HG03196 (cell line): ENCODE data around the gene RELN.
"Not testable (repeated sequence)": the region's sequence is repeated elsewhere in the genome, so short reads cannot be mapped to it uniquely, and the experiment has no call there.

Source experiments
- ATAC-seq: cut with Tn5 transposase; IDR thresholded peaks from one replicate; pipeline ENCODE4 v1.9.1; 2021; ENCODE audit not compliant: unreplicated experiment

The RELN gene

DNA sequence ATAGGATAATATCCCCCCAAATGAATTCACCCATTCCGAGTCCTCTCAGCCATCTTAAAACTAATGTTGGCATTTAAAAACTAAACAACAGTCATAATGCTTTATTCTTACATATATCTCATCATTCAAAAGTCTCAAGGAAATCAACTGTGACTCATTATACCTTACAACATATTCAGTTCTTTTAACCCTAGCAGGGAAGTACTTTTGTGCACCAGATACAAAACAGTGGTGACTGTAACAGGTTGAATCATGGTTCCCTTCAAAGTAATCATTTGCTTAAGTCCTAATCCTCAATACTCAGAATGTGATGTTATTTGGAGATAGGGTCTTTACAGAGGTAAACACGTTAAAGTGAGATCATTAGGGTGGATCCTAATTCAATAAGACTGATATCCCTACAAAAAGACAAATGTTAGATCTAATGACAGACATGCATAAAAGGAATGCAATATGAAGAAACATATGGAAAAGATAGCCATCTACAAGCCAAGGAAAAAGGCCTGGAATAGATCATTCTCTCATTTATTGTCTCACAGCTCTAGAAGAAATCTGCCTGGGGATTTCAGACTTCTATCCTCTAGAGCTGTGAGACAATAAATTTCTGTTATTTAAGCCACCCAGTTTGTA, 42.3 kb downstream of the RELN start:
- no peak for ATAC-seq

DNA sequence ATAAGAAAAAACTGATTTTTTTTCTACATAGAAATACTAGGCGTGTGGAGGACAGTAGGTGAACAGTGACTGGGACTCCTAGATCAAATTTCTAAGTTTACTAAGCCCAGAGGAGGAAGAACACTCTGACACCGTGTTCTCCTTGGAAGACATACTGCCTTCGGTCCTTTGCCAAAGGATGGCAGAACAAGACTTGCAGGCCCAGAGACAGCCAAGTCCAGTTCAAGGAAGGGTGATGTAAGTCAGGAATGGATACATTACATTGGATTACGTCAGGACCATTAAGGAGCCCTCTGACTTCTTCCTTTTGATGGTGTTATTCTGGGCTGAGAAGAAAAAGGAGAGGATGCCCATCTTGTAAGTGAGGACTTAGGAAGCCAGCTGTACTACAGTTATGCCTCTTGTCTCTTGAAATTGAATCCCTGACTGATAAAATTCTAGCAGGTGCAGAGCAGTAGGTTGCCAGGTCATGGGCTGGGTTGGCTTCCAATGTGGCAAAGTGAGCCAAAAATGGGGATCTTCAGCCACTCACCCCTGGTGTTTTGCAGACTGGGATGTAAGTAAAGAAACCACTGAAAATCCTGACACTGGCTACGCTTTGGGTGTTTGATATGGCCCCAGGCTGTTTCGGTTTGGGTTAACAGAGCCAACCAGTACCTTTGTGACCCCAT, 45.1 kb downstream of the RELN start:
- no peak for ATAC-seq

DNA sequence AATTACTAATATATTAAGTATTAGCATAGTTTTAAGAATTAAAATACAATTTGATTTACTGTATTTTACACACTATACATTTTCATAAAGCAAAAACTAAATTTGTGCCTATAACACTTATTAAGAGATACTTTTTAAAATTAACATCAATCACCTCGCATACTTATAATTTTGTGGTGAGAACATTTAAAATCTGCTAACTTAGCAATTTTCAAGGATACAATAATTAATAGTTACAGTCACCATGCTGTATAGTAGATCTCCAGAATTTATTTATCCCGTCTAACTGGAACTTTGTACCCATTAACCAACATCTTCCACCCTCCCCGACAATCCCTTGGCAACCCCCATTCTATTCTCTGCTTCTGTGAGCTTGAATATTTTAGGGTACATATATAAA, 47.5 kb downstream of the RELN start:
- ATAC-seq: no peak

GRCh38 chr7:103940382-103941268, 48.8 kb downstream of the RELN start:
- no peak for ATAC-seq

DNA sequence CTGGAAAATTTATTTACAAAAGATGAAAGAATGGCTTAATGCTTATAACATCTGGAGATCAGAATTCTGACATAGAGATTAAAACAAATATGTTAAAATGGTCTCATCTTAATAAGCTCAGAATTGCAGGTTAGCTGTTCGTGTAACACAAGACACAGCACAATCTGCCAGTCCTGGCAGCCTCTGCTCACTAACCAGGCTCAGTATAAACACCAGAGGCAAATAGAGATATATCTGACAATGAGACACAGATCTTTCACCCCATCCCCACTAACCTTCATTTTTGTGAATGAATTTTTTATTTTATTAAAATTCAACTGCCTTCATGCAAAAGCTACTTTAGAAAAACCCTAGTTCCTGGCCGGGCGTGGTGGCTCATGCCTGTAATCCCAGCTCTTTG, 51.8 kb downstream of the RELN start:
- no peak for ATAC-seq

DNA sequence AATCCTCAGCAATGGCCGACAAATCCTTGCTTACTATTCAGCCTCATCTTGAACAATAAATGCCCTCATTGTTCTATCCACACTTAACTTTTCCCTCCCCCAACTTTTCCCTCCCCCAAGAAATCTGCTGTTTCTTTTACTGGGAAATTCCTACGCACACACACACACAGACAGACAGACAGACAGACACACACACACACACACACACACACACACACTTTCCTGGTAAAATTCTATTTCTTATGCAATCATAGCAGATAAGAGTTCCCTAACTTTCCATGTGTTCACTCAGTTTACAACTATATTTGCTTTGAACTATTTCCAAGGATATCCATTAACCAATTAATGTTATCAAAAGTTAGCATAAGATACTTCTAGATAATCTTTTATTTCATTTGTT, 52.9 kb downstream of the RELN start:
- ATAC-seq: no peak

DNA sequence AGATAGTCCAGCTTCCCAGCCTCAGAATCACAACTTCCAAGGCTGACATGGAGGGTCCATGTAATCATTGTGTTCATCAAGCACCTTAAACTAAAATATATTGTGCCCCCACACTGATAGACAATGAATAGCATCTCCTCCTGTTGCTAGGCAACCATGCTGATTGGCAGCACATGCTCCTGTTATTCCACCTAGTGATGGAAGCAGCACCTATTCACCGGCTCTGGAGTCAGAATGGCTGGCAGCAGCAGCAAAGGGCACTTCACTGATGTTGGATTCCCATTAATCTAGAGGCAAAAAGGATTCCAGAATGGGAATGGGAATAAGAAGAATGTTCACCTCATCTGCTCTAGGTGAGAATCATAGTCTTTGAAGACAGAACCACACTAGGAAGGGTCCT, 55.0 kb downstream of the RELN start:
- ATAC-seq: no peak

- ATAC-seq: no peak
Observed at GRCh38 chr7:103932389-103932788, 57.1 kb downstream of the RELN start.

DNA sequence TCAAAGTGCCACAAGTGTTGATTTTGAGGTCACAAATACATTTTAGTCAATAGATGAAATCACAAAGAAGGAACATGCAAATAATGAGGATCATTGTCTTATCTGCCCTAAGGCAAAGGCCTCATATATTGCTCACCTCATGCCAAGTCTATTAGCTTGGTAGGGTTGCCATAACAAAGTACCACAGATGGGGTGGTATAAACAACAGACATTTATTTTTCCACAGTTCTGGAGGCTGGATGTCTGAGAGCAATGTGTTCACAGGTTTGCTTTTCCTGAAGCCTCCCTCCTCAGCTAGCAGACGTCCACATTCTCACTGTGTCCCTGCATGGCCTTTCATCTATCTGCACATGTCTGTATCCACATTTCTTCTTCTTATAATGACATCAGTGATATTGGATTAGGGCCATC, 59.6 kb downstream of the RELN start:
- ATAC-seq: no peak

DNA sequence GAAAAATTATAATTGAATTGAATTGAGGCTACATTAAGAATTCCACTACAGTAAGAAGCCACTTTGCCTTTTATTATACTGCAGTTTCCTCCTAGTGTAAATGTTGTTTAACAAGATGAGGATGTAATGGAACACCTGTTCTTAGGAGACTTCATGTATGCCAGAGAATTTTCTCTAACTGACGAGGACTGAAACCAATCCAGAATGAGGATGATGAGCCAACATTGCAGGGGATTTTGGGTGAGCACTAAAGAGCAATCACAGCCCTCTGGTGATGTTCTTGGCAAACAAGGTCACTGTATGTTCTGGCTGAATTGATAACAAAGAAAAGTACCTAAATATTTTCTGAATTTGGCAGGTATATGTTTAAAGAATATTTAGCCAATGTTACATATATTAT, 60.9 kb downstream of the RELN start:
- ATAC-seq: no peak

DNA sequence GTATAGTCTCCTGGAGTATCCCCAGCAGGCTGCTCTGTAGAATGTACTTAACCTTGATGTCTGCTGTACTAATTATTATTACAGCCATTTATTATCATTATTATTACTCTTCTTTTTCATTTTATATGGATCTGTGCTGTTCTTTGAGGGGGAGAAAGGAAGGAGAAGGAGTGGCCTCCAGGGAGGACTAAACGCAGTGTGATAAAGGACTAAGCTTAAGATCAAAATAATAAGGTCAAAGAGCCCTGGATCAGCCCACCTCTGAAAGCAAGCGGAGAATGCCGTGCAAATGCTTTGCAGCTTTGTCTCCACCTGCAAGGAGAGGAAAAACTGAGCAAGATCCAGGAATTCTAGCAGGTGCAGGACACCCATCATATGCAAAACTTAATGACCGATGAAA, 65.3 kb downstream of the RELN start:
- ATAC-seq: no peak

DNA sequence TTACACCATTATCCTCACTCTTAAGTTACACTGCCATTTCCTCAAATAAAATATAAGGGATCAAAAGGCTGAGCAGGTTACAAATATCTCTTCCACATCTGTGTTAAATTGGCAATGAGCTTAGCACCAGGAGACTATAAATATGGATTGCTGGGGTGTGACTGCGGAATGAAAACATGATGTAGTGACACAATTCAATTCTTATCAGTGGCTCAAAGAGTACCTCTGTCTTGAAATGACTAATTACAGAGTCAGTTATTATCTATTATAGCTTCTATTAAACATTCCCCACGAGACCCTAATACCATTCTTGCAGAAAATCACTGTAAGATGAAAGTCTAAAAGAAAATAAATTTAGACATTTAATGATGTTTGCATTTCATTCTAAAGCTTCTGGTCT, 67.1 kb downstream of the RELN start:
- no peak for ATAC-seq

DNA sequence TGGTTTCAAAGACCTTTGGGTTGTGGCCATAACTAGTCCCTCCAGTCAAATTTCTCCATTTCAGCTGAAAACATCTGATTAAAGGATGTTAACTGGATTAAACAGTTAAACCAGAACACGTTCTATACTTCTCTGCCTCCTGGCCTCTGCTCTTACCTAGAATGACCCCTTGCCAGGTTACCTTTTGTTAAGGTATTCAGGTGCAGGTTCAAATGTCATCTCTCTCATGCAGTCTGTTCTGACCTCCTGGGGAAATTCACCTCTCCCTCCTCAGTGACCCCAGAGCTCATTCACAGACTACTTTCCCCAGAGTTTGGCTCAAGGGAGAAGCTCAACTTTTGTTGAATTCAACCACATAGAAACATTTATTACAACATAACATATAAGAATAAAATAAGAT, 67.8 kb downstream of the RELN start:
- ATAC-seq: no peak

DNA sequence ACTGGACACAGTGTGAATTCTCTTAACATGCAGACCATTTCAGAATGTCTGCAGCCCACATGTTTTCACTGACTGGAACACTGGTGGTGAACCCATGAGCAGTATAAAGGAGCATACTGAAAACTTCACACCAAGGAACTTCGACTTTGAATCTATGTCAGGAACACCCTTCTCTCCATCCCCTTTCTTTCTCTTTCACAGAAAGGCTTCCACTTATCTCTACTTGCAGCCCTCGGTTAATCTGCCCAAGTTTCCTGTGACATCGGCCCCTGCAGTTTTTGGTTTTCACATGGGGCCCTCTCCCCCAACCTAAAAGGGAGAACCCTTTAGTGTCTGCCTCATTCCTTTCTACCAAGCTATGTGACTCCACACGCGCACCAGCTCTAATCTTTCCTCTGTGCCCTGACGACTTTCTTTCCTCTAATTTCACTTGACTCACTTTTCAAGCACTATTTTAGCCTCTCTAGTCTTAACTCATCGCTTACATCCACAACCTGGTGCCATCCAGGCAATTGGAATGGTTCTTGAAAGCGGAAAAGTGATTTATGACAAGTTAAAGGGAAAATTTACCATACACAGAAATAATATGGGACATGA, 70.1 kb downstream of the RELN start:
- no peak for ATAC-seq

DNA sequence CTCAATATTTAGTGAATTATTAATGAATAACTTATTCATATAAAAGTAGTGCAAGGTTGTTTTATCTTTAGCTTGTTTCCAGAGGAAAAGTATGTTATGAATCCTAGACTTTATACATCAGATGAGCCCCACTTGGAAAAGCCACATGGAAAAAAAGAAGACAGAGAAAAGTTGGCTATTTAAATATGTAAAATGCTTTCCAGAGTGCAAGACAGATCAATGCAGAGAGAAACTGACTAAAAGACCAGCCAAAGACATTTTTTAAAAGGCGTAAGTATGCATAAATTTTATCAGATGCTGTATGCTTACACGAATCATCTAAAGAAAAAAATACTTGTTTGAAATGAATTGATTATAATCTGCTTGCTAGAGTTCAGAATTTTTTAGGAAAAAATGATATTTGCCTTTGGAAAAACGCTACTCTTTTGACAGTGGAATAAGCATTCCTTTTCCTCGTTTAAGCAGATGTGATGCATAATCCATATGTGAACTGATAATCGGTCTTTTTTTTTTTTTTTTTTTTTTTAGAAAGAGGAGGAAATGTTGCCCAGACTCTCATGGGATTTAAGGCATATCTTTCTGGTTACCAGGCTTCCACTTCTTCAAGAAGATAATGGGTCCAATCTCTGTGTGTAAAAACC, 70.7 kb downstream of the RELN start:
- ATAC-seq: no peak

- no peak for ATAC-seq
Observed at GRCh38 chr7:103915680-103916357, 73.6 kb downstream of the RELN start.

DNA sequence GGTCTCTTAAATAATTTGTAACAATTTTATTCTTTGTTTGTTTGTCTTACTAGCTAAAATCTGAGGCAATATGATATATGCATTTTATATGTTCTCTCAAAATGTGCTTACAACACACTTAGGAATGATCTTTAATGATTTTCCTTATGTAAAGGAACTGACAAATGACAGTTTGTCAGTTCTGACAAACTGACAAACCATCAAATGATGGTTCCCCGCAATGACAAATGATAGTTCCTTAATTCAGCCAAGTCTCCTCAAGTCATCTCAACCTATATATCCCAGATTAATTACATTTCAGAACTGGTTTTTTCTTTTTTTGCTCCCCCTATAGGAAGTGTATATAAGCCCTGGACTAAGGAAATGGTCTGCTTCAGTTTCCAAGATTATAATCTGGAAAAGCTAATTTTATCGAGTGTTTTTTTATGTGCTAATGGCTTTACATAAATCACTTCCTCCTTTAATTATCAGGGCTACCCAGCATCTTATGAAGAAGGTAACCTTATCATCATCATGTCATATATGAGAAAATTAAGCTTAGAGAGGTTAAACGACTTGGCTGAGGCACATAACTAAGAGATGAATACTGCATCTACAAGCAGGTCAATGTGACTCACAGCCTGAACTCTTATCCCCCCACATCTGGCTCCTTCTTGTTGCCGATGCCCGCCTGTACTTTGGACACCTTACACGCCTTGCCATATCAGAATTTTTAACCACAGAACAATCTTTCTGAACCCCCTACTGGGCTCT, 75.1 kb downstream of the RELN start:
- ATAC-seq: no peak

GRCh38 chr7:103912891-103913605, 76.4 kb downstream of the RELN start:
- ATAC-seq: no peak

DNA sequence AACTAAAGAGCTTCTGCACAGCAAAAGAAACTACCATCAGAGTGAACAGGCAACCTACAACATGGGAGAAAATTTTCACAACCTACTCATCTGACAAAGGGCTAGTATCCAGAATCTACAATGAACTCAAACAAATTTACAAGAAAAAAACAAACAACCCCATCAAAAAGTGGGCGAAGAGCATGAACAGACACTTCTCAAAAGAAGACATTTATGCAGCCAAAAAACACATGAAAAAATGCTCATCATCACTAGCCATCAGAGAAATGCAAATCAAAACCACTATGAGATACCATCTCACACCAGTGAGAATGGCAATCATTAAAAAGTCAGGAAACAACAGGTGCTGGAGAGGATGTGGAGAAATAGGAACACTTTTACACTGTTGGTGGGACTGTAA, 78.4 kb downstream of the RELN start:
- not testable (repeated sequence) for ATAC-seq
